OCI-LY7 (cell line): ENCODE results near the gene ATF2. TPM values are rescaled to one million over a fixed set of nuclear protein-coding genes. Genes with fewer than 3 reads are reported as not detected.

Experiments
- BruUV-seq: library from RNA; stranded (reverse); fragments of 400-500 nt; replicated peaks from 2 replicates; lab custom pipeline; 2021; lab: Mats Ljungman, UMichigan
- CTCF ChIA-PET: fragments of 300-600 bp; sonication (Branson Sonifier 250); formaldehyde crosslinking; loops from one replicate; lab custom pipeline; 2022; ENCODE audit warnings: antibody characterized with exemption; ENCODE audit not compliant: unreplicated experiment; lab: Charles Lee
- POLR2A ChIA-PET: fragments of 300-600 bp; sonication (Branson Sonifier 250); formaldehyde crosslinking; loops from one replicate; lab custom pipeline; 2022; ENCODE audit warnings: antibody characterized with exemption; lab: Charles Lee
- DNase-seq: peaks from one replicate; pipeline ENCODE4 v3.0.0-alpha.2; 2015; ENCODE audit warnings: low spot score
- H2AFZ ChIP-seq: fragments of 200-600 bp; sonication (generic), shearing (Covaris generic); 2 replicates; pipeline ENCODE4 v1.6.1; 2014; ENCODE audit warnings: mild to moderate bottlenecking, antibody characterized with exemption, low read length, moderate library complexity
- H3K27ac ChIP-seq: fragments of 200-600 bp; sonication (generic); 2 replicates; pipeline ENCODE4 v1.5.1; 2014; ENCODE audit warnings: mixed run types, low read depth, mild to moderate bottlenecking, moderate library complexity, low read length, inconsistent platforms; ENCODE audit not compliant: poor library complexity, severe bottlenecking
- H3K36me3 ChIP-seq: fragments of 200-600 bp; sonication (generic); 2 replicates; pipeline ENCODE4 v1.6.1; 2014; ENCODE audit warnings: mild to moderate bottlenecking, antibody characterized with exemption, low read length, moderate library complexity, mixed read lengths; ENCODE audit not compliant: insufficient read depth
- H3K4me1 ChIP-seq: fragments of 200-600 bp; sonication (generic); 2 replicates; pipeline ENCODE4 v1.5.1; 2014; ENCODE audit warnings: mild to moderate bottlenecking, low read length; ENCODE audit not compliant: insufficient read depth, poor library complexity, severe bottlenecking
- H3K4me2 ChIP-seq: fragments of 200-600 bp; sonication (generic); 2 replicates; pipeline ENCODE4 v1.6.1; 2014; ENCODE audit warnings: mild to moderate bottlenecking, low read length
- H3K4me3 ChIP-seq: fragments of 200-600 bp; sonication (generic); 2 replicates; pipeline ENCODE4 v1.5.1; 2014; ENCODE audit warnings: mild to moderate bottlenecking, low read depth, low read length; ENCODE audit not compliant: poor library complexity, severe bottlenecking
- H3K79me2 ChIP-seq: fragments of 200-600 bp; sonication (generic); 2 replicates; pipeline ENCODE4 v1.6.1; 2016; ENCODE audit warnings: low read depth, mild to moderate bottlenecking, low read length, moderate library complexity, mixed read lengths; ENCODE audit not compliant: insufficient read depth
- H3K9me2 ChIP-seq: fragments of 200-600 bp; sonication (generic); 2 replicates; pipeline ENCODE4 v1.6.1; 2016; ENCODE audit warnings: mild to moderate bottlenecking, low read length, mixed read lengths; ENCODE audit not compliant: insufficient read depth
- H3K9me3 ChIP-seq: fragments of 200-600 bp; sonication (generic); 2 replicates; pipeline ENCODE4 v1.6.1; 2014; ENCODE audit warnings: mild to moderate bottlenecking, mixed run types, low read length, mixed read lengths
- H4K20me1 ChIP-seq: fragments of 200-600 bp; sonication (generic); 2 replicates; pipeline ENCODE4 v1.6.1; 2014; ENCODE audit warnings: mild to moderate bottlenecking, antibody characterized with exemption, low read length, moderate library complexity, mixed read lengths; ENCODE audit not compliant: insufficient read depth
- CTCF ChIP-seq: fragments of 200-600 bp; sonication (generic); conservative IDR thresholded peaks from 2 replicates; pipeline ENCODE4 v1.5.1; 2014; ENCODE audit warnings: mild to moderate bottlenecking, antibody characterized with exemption, low read length, moderate library complexity, mixed read lengths
- EZH2phosphoT487 ChIP-seq: fragments of 200-600 bp; sonication (generic); IDR thresholded peaks from 2 replicates; pipeline ENCODE4 v1.6.1; 2018; ENCODE audit warnings: low read depth, borderline replicate concordance, mild to moderate bottlenecking, mixed run types, antibody characterized with exemption, low read length, moderate library complexity, mixed read lengths
- intact Hi-C: fragments of 100-400 bp; cut with micrococcal nuclease; formaldehyde crosslinking; loops from one replicate; pipeline ENCODE4 v1.10.0; 2022; ENCODE audit not compliant: unreplicated experiment
- total RNA-seq, 2 experiments: library from RNA; depleted of rRNA in 1 of 2; stranded (reverse); fragments of >200 nt in 1 of 2; shearing (Covaris generic) in 1 of 2; gene quantifications; 2 replicates each; pipeline ENCODE4 v1.2.3, GENCODE V29; 2014 to 2022

Gene ATF2
- total RNA-seq, 2 experiments from 2014 or later, result 22.7 to 43.3 TPM

GRCh38 chr2:175164235-175164634 lies 3.8 kb downstream of the ATF2 start:
- no peak overlapping the region for H2AFZ ChIP-seq
- H3K36me3 ChIP-seq, result peaks cover 16% of the 10 kb centered on the region
- H3K4me2 ChIP-seq, result no peak overlapping the region
- TF ChIP-seq CTCF (no peak), EZH2phosphoT487 (no peak)
- BruUV-seq, result no TSS peak
- POLR2A ChIA-PET, result interaction anchor here (1.4 kb wide), 1 partner anchor 14 kb away, joined by 3 read pairs; no protein-coding TSS in a partner anchor
- no peaks in the 10 kb centered on the region for H3K9me2 ChIP-seq
- peaks cover 93% of the 10 kb centered on the region for H3K79me2 ChIP-seq
- no peaks in the 10 kb centered on the region for H3K9me3 ChIP-seq
- intact Hi-C loops, result no loop called here
- peaks cover 23% of the 10 kb centered on the region for H4K20me1 ChIP-seq
- CTCF ChIA-PET, result no interaction called here
- H3K4me1 ChIP-seq, result peaks cover 17% of the 10 kb centered on the region
- no peak for DNase-seq
- no peak overlapping the region for H3K27ac ChIP-seq
- H3K4me3 ChIP-seq, result no peak overlapping the region

- Histone ChIP-seq H3K9me2 (no peaks in the 10 kb centered on the region), H3K4me1 (no peaks in the 10 kb centered on the region), H3K4me3 (no peak overlapping the region), H4K20me1 (peaks cover 18% of the 10 kb centered on the region), H3K36me3 (peaks cover 35% of the 10 kb centered on the region), H3K9me3 (no peaks in the 10 kb centered on the region), H3K79me2 (peaks cover 98% of the 10 kb centered on the region), H2AFZ (no peak overlapping the region), H3K4me2 (no peak overlapping the region), H3K27ac (no peak overlapping the region)
- intact Hi-C loops, result no loop called here
- DNase-seq, result no peak
- no TSS peak for BruUV-seq
- POLR2A ChIA-PET, result interaction anchor here (0.7 to 1.0 kb wide), 3 partner anchors 23 to 1760 kb away, joined by 3 to 8 read pairs (median 4); no protein-coding TSS in a partner anchor
- TF ChIP-seq CTCF, result no peak
- TF ChIP-seq EZH2phosphoT487, result no peak
- CTCF ChIA-PET, result no interaction called here
Observed at GRCh38 chr2:175158894-175159293, 9.1 kb downstream of the ATF2 start.

- Histone ChIP-seq H3K79me2 (peaks cover 94% of the 10 kb centered on the region), H4K20me1 (peaks cover 31% of the 10 kb centered on the region), H2AFZ (no peak overlapping the region), H3K4me3 (no peak overlapping the region), H3K4me2 (no peak overlapping the region), H3K36me3 (peaks cover 30% of the 10 kb centered on the region), H3K9me2 (no peaks in the 10 kb centered on the region), H3K9me3 (no peaks in the 10 kb centered on the region), H3K27ac (no peak overlapping the region), H3K4me1 (no peaks in the 10 kb centered on the region)
- no peak for DNase-seq
- no TSS peak for BruUV-seq
- TF ChIP-seq EZH2phosphoT487 (no peak), CTCF (no peak)
- intact Hi-C loops, result no loop called here
- ChIA-PET POLR2A (interaction anchor here (0.6 to 0.7 kb wide), 3 partner anchors 10 to 121 kb away, joined by 3 read pairs; no protein-coding TSS in a partner anchor), CTCF (no interaction called here)
Observed at GRCh38 chr2:175156534-175156933, 11.5 kb downstream of the ATF2 start.
